ENCODE results near the gene OOEP.

Gene OOEP

GRCh38 chr6:73364549-73364948 lies 5.1 kb downstream of the OOEP start:
- DNase-seq (ENCODE audit: low spot score) = no peak

- DNase-seq (ENCODE audit: low spot score) = no peak
These were observed 5.6 kb downstream of the OOEP start for GRCh38 chr6:73364121-73364520.

- DNase-seq (ENCODE audit: low spot score) = no peak
These were observed 6.2 kb downstream of the OOEP start for GRCh38 chr6:73363537-73363875.

- DNase-seq (ENCODE audit: low spot score) = no peak
These were observed 6.7 kb downstream of the OOEP start for GRCh38 chr6:73362869-73363536.

- no peak for DNase-seq (ENCODE audit: low spot score)
These were observed 7.3 kb downstream of the OOEP start, which contains the start of gene KHDC3L for GRCh38 chr6:73362358-73362757. Gene KHDC3L, plus strand, starts transcription at chr6:73362658. Its CDS starts 72 bp downstream, at chr6:73362730.

GRCh38 chr6:73353636-73354593 lies 15.8 kb downstream of the OOEP start, which contains the start of gene DPPA5:
Gene DPPA5, minus strand, starts transcription at chr6:73354276. Its CDS starts 51 bp downstream, at chr6:73354225.
- DNase-seq (ENCODE audit: low spot score) = no peak

- no peak for DNase-seq (ENCODE audit: low spot score)
These were observed 20.4 kb downstream of the OOEP start for GRCh38 chr6:73349311-73349710.

- no peak for DNase-seq (ENCODE audit: low spot score)
These were observed 21.0 kb downstream of the OOEP start for GRCh38 chr6:73348550-73349204.

GRCh38 chr6:73343164-73343563 lies 26.5 kb downstream of the OOEP start:
- DNase-seq (ENCODE audit: low spot score) = no peak

GRCh38 chr6:73342174-73342573 lies 27.5 kb downstream of the OOEP start:
- no peak for DNase-seq (ENCODE audit: low spot score)

GRCh38 chr6:73341335-73341734 lies 28.4 kb downstream of the OOEP start:
- DNase-seq (ENCODE audit: low spot score) = no peak

GRCh38 chr6:73340048-73340447 lies 29.6 kb downstream of the OOEP start:
- no peak for DNase-seq (ENCODE audit: low spot score)

- no peak for DNase-seq (ENCODE audit: low spot score)
These were observed 30.4 kb downstream of the OOEP start for GRCh38 chr6:73339340-73339739.

- no peak for DNase-seq (ENCODE audit: low spot score)
These were observed 40.5 kb downstream of the OOEP start for GRCh38 chr6:73329201-73329600.

GRCh38 chr6:73328790-73329189 lies 40.9 kb downstream of the OOEP start:
- DNase-seq (ENCODE audit: low spot score) = no peak

GRCh38 chr6:73325656-73326055 lies 44.0 kb downstream of the OOEP start:
- DNase-seq (ENCODE audit: low spot score) = no peak

- no peak for DNase-seq (ENCODE audit: low spot score)
These were observed 46.4 kb downstream of the OOEP start for GRCh38 chr6:73323323-73323722.

All from AG20443 (cell line).